Neural cell (in vitro differentiated cells): Measurements from ENCODE around the gene PTPRK. TPM values are rescaled to one million over a fixed set of nuclear protein-coding genes. Genes with fewer than 3 reads are reported as not detected.

Source experiments
- H2AFZ ChIP-seq: fragments of 200-600, 300-800 bp; sonication (generic), shearing (Covaris generic); 2 replicates; pipeline ENCODE4 v1.6.0; 2014; ENCODE audit warnings: low read depth, mild to moderate bottlenecking, antibody characterized with exemption, low read length, moderate library complexity
- H3F3A ChIP-seq: fragments of 200-600 bp; shearing (Covaris generic); 2 replicates; pipeline ENCODE4 v1.6.1; 2016; ENCODE audit warnings: mild to moderate bottlenecking, moderate library complexity, mixed read lengths, antibody characterized with exemption, low read length; ENCODE audit not compliant: insufficient read depth, poor library complexity, severe bottlenecking
- H3K27ac ChIP-seq: fragments of 200-600, 300-800 bp; sonication (generic), shearing (Covaris generic); 2 replicates; pipeline ENCODE4 v1.5.1; 2014; ENCODE audit warnings: mild to moderate bottlenecking, low read length, moderate library complexity
- H3K27me3 ChIP-seq: fragments of 300-800, 200-600 bp; sonication (generic), shearing (Covaris generic); 2 replicates; pipeline ENCODE4 v1.6.0; 2014; ENCODE audit warnings: mild to moderate bottlenecking, low read depth, low read length, moderate library complexity; ENCODE audit not compliant: insufficient read depth
- H3K36me3 ChIP-seq: fragments of 300-800, 200-600 bp; sonication (generic), shearing (Covaris generic); 2 replicates; pipeline ENCODE4 v1.5.1; 2014; ENCODE audit warnings: mild to moderate bottlenecking, antibody characterized with exemption, low read length, moderate library complexity; ENCODE audit not compliant: insufficient read depth
- H3K4me2 ChIP-seq: fragments of 300-800, 200-600 bp; sonication (generic), shearing (Covaris generic); 2 replicates; pipeline ENCODE4 v1.6.0; 2014; ENCODE audit warnings: mild to moderate bottlenecking, low read length
- H3K4me3 ChIP-seq: fragments of 300-800, 200-600 bp; sonication (generic), shearing (Covaris generic); 2 replicates; pipeline ENCODE4 v1.5.1; 2014; ENCODE audit warnings: mild to moderate bottlenecking, low read length, moderate library complexity
- H3K79me2 ChIP-seq: fragments of 200-600 bp; shearing (Covaris generic); replicated peaks from 2 replicates; pipeline ENCODE4 v1.6.0; 2014; ENCODE audit warnings: mild to moderate bottlenecking, low read length, moderate library complexity; ENCODE audit not compliant: insufficient read depth
- H3K9ac ChIP-seq: fragments of 300-800, 200-600 bp; sonication (generic), shearing (Covaris generic); 2 replicates; pipeline ENCODE4 v1.6.1; 2016; ENCODE audit warnings: mild to moderate bottlenecking, low read length, mixed read lengths
- H3K9me2 ChIP-seq: fragments of 200-600 bp; shearing (Covaris generic); 2 replicates; pipeline ENCODE4 v1.6.1; 2016; ENCODE audit warnings: mild to moderate bottlenecking, low read length, mixed read lengths; ENCODE audit not compliant: insufficient read depth
- H3K9me3 ChIP-seq: fragments of 200-600, 300-800 bp; sonication (generic), shearing (Covaris generic); 2 replicates; pipeline ENCODE4 v1.6.1; 2016; ENCODE audit warnings: mild to moderate bottlenecking, mixed run types, low read length, moderate library complexity, mixed read lengths
- H4K20me1 ChIP-seq: fragments of 200-600 bp; shearing (Covaris generic); 2 replicates; pipeline ENCODE4 v1.6.1; 2016; ENCODE audit warnings: mild to moderate bottlenecking, mixed run types; ENCODE audit not compliant: insufficient read depth
- EP300 ChIP-seq: fragments of 450-650 bp; conservative IDR thresholded peaks from 2 replicates; pipeline ENCODE4 v1.6.1; 2014; ENCODE audit warnings: antibody characterized with exemption, mild to moderate bottlenecking, moderate library complexity; ENCODE audit not compliant: poor library complexity, severe bottlenecking
- EZH2 ChIP-seq: fragments of 200-600, 300-800 bp; shearing (Covaris generic), sonication (generic); IDR thresholded peaks from 2 replicates; pipeline ENCODE4 v1.6.1; 2014; ENCODE audit warnings: antibody characterized with exemption, low read length, borderline replicate concordance, mild to moderate bottlenecking; ENCODE audit not compliant: insufficient read depth, poor library complexity, severe bottlenecking
- MXI1 ChIP-seq: fragments of 450-650 bp; conservative IDR thresholded peaks from 2 replicates; pipeline ENCODE4 v1.6.1; 2014; ENCODE audit warnings: antibody characterized with exemption, mild to moderate bottlenecking; ENCODE audit not compliant: poor library complexity, severe bottlenecking
- POLR2AphosphoS5 ChIP-seq: IDR thresholded peaks from 2 replicates; pipeline ENCODE4 v1.6.1; 2012
- RAD21 ChIP-seq: fragments of 450-650 bp; conservative IDR thresholded peaks from 2 replicates; pipeline ENCODE4 v1.6.1; 2014; ENCODE audit warnings: antibody characterized with exemption, mild to moderate bottlenecking, moderate library complexity
- SMC3 ChIP-seq: fragments of 450-650 bp; conservative IDR thresholded peaks from 2 replicates; pipeline ENCODE4 v1.6.1; 2014; ENCODE audit warnings: antibody characterized with exemption, mild to moderate bottlenecking, moderate library complexity; ENCODE audit not compliant: poor library complexity
- TAF1 ChIP-seq: IDR thresholded peaks from 2 replicates; pipeline ENCODE4 v1.6.1; 2012; ENCODE audit warnings: low read depth
- polyA plus RNA-seq: library from polyadenylated mRNA; depleted of rRNA; stranded (reverse); fragments of >200 nt; gene quantifications from 2 replicates; pipeline ENCODE4 v1.2.3, GENCODE V29; 2014
- TF ChIP-seq, protein P1 (sequence below): IDR thresholded peaks from 2 replicates; pipeline ENCODE4 v1.6.1; 2012; ENCODE audit warnings: borderline replicate concordance
- TF ChIP-seq, protein P2 (sequence below): fragments of 450-650 bp; IDR thresholded peaks from 2 replicates; pipeline ENCODE4 v1.5.1; 2014; ENCODE audit warnings: antibody characterized with exemption, mild to moderate bottlenecking, moderate library complexity; ENCODE audit not compliant: poor library complexity, severe bottlenecking

Gene PTPRK
- polyA plus RNA-seq, 1 donor from 2014 or later: 10.4 TPM

DNA sequence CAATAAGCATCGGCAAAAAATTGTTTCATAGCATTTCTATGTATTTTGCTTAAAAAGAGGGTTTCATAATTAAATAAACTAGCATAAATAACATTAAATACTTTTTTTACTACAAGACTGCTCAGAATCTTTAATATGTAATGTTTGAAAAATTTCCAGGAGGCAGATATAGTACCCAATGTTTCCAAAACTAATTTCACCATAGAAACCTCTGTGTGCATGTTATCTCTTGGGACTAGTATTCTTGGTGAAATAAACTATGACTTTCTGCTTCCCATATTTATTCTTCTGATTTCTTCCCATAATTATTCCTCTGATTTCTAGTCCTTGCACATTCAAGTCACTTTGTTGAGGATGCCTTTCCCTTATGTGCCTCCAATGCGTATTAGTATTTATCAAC, 94.5 kb downstream of the PTPRK start:
- TF ChIP-seq TAF1: no peak
- TF ChIP-seq MXI1: no peak
- TF ChIP-seq POLR2AphosphoS5: no peak
- no peak for TF ChIP-seq SMC3
- no peak for TF ChIP-seq RAD21
- TF ChIP-seq, protein P1, sequence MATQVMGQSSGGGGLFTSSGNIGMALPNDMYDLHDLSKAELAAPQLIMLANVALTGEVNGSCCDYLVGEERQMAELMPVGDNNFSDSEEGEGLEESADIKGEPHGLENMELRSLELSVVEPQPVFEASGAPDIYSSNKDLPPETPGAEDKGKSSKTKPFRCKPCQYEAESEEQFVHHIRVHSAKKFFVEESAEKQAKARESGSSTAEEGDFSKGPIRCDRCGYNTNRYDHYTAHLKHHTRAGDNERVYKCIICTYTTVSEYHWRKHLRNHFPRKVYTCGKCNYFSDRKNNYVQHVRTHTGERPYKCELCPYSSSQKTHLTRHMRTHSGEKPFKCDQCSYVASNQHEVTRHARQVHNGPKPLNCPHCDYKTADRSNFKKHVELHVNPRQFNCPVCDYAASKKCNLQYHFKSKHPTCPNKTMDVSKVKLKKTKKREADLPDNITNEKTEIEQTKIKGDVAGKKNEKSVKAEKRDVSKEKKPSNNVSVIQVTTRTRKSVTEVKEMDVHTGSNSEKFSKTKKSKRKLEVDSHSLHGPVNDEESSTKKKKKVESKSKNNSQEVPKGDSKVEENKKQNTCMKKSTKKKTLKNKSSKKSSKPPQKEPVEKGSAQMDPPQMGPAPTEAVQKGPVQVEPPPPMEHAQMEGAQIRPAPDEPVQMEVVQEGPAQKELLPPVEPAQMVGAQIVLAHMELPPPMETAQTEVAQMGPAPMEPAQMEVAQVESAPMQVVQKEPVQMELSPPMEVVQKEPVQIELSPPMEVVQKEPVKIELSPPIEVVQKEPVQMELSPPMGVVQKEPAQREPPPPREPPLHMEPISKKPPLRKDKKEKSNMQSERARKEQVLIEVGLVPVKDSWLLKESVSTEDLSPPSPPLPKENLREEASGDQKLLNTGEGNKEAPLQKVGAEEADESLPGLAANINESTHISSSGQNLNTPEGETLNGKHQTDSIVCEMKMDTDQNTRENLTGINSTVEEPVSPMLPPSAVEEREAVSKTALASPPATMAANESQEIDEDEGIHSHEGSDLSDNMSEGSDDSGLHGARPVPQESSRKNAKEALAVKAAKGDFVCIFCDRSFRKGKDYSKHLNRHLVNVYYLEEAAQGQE: no peak
- no peak for TF ChIP-seq EP300
- TF ChIP-seq, protein P2, sequence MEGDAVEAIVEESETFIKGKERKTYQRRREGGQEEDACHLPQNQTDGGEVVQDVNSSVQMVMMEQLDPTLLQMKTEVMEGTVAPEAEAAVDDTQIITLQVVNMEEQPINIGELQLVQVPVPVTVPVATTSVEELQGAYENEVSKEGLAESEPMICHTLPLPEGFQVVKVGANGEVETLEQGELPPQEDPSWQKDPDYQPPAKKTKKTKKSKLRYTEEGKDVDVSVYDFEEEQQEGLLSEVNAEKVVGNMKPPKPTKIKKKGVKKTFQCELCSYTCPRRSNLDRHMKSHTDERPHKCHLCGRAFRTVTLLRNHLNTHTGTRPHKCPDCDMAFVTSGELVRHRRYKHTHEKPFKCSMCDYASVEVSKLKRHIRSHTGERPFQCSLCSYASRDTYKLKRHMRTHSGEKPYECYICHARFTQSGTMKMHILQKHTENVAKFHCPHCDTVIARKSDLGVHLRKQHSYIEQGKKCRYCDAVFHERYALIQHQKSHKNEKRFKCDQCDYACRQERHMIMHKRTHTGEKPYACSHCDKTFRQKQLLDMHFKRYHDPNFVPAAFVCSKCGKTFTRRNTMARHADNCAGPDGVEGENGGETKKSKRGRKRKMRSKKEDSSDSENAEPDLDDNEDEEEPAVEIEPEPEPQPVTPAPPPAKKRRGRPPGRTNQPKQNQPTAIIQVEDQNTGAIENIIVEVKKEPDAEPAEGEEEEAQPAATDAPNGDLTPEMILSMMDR: no peak
- TF ChIP-seq EZH2: no peak
- Histone ChIP-seq H3K9ac (no peak overlapping the region), H3K36me3 (no peaks in the 10 kb centered on the region), H2AFZ (no peak overlapping the region), H3K9me2 (no peaks in the 10 kb centered on the region), H3K4me2 (no peak overlapping the region), H3K9me3 (no peaks in the 10 kb centered on the region), H3K27ac (no peak overlapping the region), H3K27me3 (no peaks in the 10 kb centered on the region), H4K20me1 (no peaks in the 10 kb centered on the region), H3K79me2 (no peaks in the 10 kb centered on the region), H3F3A (no peaks in the 10 kb centered on the region), H3K4me3 (no peak overlapping the region)

DNA sequence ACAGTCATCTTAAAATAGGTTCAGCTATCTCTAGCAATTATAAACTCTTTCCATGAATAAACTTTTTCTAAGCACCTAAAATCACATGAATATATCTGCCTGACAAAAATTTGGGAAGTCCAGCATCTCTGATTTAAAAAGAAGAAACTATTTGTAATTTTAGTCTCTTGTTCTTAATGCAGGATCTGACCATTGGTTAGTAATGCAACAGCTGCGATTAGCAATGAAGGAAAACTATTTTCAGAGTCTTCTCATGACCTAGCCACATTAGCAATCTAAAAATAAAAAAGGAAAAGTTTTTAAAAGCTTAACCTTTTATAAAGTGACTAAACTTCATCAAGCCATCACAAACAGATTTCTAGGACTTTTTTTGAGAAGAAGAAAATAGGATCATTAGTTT, 97.5 kb downstream of the PTPRK start:
- Histone ChIP-seq H3K27ac (no peak overlapping the region), H3K27me3 (no peaks in the 10 kb centered on the region), H3F3A (no peaks in the 10 kb centered on the region), H3K9me2 (no peaks in the 10 kb centered on the region), H3K9me3 (no peaks in the 10 kb centered on the region), H3K36me3 (no peaks in the 10 kb centered on the region), H3K4me3 (no peak overlapping the region), H2AFZ (no peak overlapping the region), H3K9ac (no peak overlapping the region), H3K4me2 (no peak overlapping the region), H3K79me2 (no peaks in the 10 kb centered on the region), H4K20me1 (no peaks in the 10 kb centered on the region)
- TF ChIP-seq EP300 (no peak), TAF1 (no peak), EZH2 (no peak), SMC3 (no peak), POLR2AphosphoS5 (no peak), MXI1 (no peak), RAD21 (no peak)
- TF ChIP-seq, protein P2: no peak
- TF ChIP-seq, protein P1: no peak
